ENCODE measurements around the gene CHGA.

Gene CHGA

DNA sequence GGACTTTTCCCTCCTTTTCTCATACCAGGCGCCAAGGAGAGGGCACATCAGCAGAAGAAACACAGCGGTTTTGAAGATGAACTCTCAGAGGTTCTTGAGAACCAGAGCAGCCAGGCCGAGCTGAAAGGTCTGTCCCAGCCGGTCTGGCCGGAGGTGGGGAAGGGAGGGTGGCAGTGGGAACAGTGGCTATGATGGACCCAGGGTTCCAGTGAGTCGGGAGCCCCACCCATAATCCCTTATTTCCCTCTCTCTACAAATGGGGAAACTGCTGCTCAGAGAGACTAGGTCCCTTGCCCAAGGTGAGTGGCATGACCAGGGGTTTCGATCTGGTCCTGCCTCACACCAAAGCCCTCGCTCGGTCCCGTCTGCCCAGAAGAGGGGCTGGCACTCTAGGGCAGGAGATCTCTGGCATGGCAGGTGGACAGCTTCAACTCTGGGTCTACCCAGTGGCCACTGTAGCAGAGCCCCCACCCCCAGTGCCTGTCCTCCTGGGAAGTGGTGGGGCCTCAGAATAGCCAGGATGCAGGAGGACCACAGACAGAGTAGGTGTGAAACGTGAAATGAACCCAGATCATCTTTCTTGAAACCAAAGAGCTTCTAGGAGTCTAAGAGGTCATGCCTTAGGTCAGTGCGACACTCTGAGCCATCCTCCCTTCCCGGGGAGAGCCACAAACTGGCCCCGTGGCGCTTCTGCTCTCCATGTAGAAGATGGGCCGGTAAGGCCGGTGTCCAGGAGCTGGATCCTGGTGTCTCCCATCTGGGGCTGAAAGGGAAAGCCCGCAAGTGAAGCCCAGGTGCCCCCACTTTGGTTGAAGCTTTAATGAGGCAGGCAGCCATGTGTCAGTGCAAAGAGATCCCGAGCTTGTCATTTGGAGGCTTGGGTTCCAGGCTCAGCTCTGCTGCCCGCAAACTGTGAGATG is 7.0 kb downstream of the CHGA start:
- Histone ChIP-seq H3K9ac (ENCODE audit: low read length in 5 of 5) (no peak overlapping the region), H3K27ac (ENCODE audit: low read depth, low read length) (no peak overlapping the region), H3K36me3 (ENCODE audit: control insufficient read depth in 5 of 5, insufficient read depth in 5 of 5, low read length in 5 of 5) (no peaks in the 10 kb centered on the region), H3K27me3 (ENCODE audit: control insufficient read depth in 5 of 5, insufficient read depth in 4 of 5, low read length in 5 of 5) (peaks cover 0 to 6% (median 0%) of the 10 kb centered on the region in 5 donors), H3K4me1 (ENCODE audit: control insufficient read depth in 5 of 5, insufficient read depth in 5 of 5, low read length in 5 of 5) (peaks cover 0 to 10% (median 0%) of the 10 kb centered on the region in 5 donors), H3K4me3 (ENCODE audit: low read depth in 1 of 5, low read length in 5 of 5) (no peak overlapping the region), H3K9me3 (ENCODE audit: control insufficient read depth in 5 of 5, low read length in 5 of 5) (no peaks in the 10 kb centered on the region)

GRCh38 chr14:92930737-92931602 is 8.0 kb downstream of the CHGA start:
- Histone ChIP-seq H3K27me3 (ENCODE audit: control insufficient read depth in 5 of 5, insufficient read depth in 4 of 5, low read length in 5 of 5) (peaks cover 0 to 2% (median 0%) of the 10 kb centered on the region in 5 donors), H3K9ac (ENCODE audit: low read length in 5 of 5) (no peak overlapping the region), H3K9me3 (ENCODE audit: control insufficient read depth in 5 of 5, low read length in 5 of 5) (no peaks in the 10 kb centered on the region), H3K27ac (ENCODE audit: low read depth, low read length) (no peak overlapping the region), H3K4me3 (ENCODE audit: low read depth in 1 of 5, low read length in 5 of 5) (no peak overlapping the region), H3K36me3 (ENCODE audit: control insufficient read depth in 5 of 5, insufficient read depth in 5 of 5, low read length in 5 of 5) (peaks cover 0 to 7% (median 4%) of the 10 kb centered on the region in 5 donors), H3K4me1 (ENCODE audit: control insufficient read depth in 5 of 5, insufficient read depth in 5 of 5, low read length in 5 of 5) (peaks cover 0 to 10% (median 0%) of the 10 kb centered on the region in 5 donors)

DNA sequence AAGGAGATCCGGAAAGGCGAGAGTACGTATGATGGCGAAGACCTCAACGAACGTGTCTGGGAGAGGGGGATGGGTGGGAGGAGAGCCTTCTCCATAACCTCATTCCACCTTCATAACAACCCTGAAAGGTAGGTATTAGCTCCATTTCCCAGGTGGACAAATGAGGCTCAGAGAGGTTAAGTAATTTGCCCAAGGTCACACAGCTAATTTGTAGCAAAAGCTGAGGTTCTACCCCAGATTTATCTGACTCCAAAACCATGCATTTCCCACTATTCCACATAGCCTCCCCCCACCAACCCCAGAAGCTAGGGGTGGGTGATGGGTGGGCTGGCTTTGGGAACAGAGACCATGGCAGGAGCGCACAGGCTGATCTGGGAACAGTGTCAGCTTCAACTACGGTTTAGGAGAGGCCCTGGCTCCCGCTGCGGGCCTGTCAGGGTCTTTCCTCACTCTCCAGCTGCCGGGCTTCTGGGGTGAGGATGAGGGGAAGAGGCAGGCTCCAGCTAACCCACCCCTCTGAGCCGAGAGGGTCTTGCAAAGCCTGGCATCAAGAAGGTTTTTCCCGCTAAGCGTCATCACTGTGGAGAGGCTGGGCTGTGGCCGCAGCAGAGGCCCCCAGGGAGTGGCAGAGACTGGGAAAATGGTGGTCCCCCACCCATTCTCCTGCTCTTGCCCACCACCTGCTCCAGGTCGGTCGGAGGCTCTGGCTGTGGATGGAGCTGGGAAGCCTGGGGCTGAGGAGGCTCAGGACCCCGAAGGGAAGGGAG is 8.9 kb downstream of the CHGA start:
- Histone ChIP-seq H3K4me1 (ENCODE audit: control insufficient read depth in 5 of 5, insufficient read depth in 5 of 5, low read length in 5 of 5) (peaks cover 0 to 10% (median 0%) of the 10 kb centered on the region in 5 donors), H3K27ac (ENCODE audit: low read depth, low read length) (no peak overlapping the region), H3K27me3 (ENCODE audit: control insufficient read depth in 5 of 5, insufficient read depth in 4 of 5, low read length in 5 of 5) (no peaks in the 10 kb centered on the region), H3K9ac (ENCODE audit: low read length in 5 of 5) (no peak overlapping the region), H3K9me3 (ENCODE audit: control insufficient read depth in 5 of 5, low read length in 5 of 5) (no peaks in the 10 kb centered on the region), H3K4me3 (ENCODE audit: low read depth in 1 of 5, low read length in 5 of 5) (no peak overlapping the region), H3K36me3 (ENCODE audit: control insufficient read depth in 5 of 5, insufficient read depth in 5 of 5, low read length in 5 of 5) (peaks cover 0 to 16% (median 13%) of the 10 kb centered on the region in 5 donors)

- Histone ChIP-seq H3K27ac (ENCODE audit: low read depth, low read length) (no peak overlapping the region), H3K27me3 (ENCODE audit: control insufficient read depth in 5 of 5, insufficient read depth in 4 of 5, low read length in 5 of 5) (no peaks in the 10 kb centered on the region), H3K9me3 (ENCODE audit: control insufficient read depth in 5 of 5, low read length in 5 of 5) (no peaks in the 10 kb centered on the region), H3K4me1 (ENCODE audit: control insufficient read depth in 5 of 5, insufficient read depth in 5 of 5, low read length in 5 of 5) (peaks cover 0 to 5% (median 0%) of the 10 kb centered on the region in 5 donors), H3K4me3 (ENCODE audit: low read depth in 1 of 5, low read length in 5 of 5) (no peak overlapping the region), H3K36me3 (ENCODE audit: control insufficient read depth in 5 of 5, insufficient read depth in 5 of 5, low read length in 5 of 5) (peaks cover 0 to 25% (median 20%) of the 10 kb centered on the region in 5 donors), H3K9ac (ENCODE audit: low read length in 5 of 5) (no peak overlapping the region)
These were observed 9.8 kb downstream of the CHGA start for GRCh38 chr14:92932448-92933395.

- no peak overlapping the region for H3K27ac ChIP-seq (ENCODE audit: low read depth, low read length)
- H3K9ac ChIP-seq (ENCODE audit: low read length in 5 of 5) = no peak overlapping the region
- H3K4me1 ChIP-seq (ENCODE audit: control insufficient read depth in 5 of 5, insufficient read depth in 5 of 5, low read length in 5 of 5) = peaks cover 0 to 3% (median 0%) of the 10 kb centered on the region in 5 donors
- H3K36me3 ChIP-seq (ENCODE audit: control insufficient read depth in 5 of 5, insufficient read depth in 5 of 5, low read length in 5 of 5) = peaks cover 0 to 25% (median 21%) of the 10 kb centered on the region in 5 donors
- no peaks in the 10 kb centered on the region for H3K27me3 ChIP-seq (ENCODE audit: control insufficient read depth in 5 of 5, insufficient read depth in 4 of 5, low read length in 5 of 5)
- no peak overlapping the region for H3K4me3 ChIP-seq (ENCODE audit: low read depth in 1 of 5, low read length in 5 of 5)
- H3K9me3 ChIP-seq (ENCODE audit: control insufficient read depth in 5 of 5, low read length in 5 of 5) = no peaks in the 10 kb centered on the region
These were observed 10.5 kb downstream of the CHGA start for GRCh38 chr14:92933481-92933880.

DNA sequence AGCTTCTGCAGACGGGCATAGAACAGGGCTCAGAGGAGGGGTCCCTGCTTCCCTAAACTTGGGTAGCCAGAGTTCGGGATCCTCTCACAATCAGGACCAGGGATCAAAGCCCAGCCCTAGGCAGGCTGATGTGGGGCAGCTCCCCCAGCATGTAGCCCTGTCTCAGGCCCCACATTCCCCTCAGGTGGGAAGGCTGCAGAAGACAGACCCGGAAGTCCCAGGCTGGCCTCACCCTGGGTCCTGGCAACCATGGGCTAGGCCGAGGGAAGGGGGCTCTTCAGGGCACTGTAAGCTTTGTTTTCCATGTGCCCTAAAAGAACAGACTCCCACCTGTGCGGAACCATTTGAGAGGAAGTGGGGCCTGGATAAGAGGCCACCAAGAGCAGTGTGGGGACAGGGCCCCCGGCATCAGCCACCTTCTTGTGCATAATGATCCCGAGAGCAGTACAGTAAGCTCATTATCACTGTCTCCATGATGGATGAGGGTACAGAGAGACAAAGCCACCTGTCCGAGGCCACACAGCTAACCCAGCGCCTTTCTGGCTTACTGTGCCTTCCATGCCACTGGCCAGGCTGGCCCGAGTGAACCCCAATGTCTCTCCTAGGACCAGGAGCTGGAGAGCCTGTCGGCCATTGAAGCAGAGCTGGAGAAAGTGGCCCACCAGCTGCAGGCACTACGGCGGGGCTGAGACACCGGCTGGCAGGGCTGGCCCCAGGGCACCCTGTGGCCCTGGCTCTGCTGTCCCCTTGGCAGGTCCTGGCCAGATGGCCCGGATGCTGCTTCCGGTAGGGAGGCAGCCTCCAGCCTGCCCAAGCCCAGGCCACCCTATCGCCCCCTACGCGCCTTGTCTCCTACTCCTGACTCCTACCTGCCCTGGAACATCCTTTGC is 11.5 kb downstream of the CHGA start:
- no peak overlapping the region for H3K9ac ChIP-seq (ENCODE audit: low read length in 5 of 5)
- no peaks in the 10 kb centered on the region for H3K9me3 ChIP-seq (ENCODE audit: control insufficient read depth in 5 of 5, low read length in 5 of 5)
- H3K27me3 ChIP-seq (ENCODE audit: control insufficient read depth in 5 of 5, insufficient read depth in 4 of 5, low read length in 5 of 5) = no peaks in the 10 kb centered on the region
- H3K4me1 ChIP-seq (ENCODE audit: control insufficient read depth in 5 of 5, insufficient read depth in 5 of 5, low read length in 5 of 5) = peaks cover 0 to 5% (median 0%) of the 10 kb centered on the region in 5 donors
- no peak overlapping the region for H3K4me3 ChIP-seq (ENCODE audit: low read depth in 1 of 5, low read length in 5 of 5)
- H3K27ac ChIP-seq (ENCODE audit: low read depth, low read length) = no peak overlapping the region
- H3K36me3 ChIP-seq (ENCODE audit: control insufficient read depth in 5 of 5, insufficient read depth in 5 of 5, low read length in 5 of 5) = peaks cover 0 to 33% (median 23%) of the 10 kb centered on the region in 5 donors

DNA sequence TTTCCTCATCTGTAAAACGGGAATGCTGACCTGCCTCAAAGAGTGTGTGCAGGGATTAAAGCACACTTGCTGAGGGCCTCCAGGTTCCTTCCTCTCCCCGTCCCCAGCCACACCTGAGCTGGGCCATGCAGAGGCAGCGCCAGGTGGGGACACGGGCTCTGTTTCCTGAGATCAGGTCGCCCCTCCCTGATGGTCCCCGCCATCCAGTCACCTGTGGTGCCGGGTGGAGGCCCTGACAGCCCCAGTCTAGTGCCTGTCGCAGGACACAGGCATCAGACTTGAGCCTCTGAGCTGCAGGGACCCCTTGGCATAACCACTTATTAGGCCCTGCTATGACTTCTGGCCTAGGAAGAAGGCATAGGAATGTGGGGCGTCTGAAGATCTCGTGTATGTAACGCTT is 12.5 kb downstream of the CHGA start:
- H3K4me3 ChIP-seq (ENCODE audit: low read depth in 1 of 5, low read length in 5 of 5) = no peak overlapping the region
- peaks cover 0 to 5% (median 0%) of the 10 kb centered on the region in 5 donors for H3K4me1 ChIP-seq (ENCODE audit: control insufficient read depth in 5 of 5, insufficient read depth in 5 of 5, low read length in 5 of 5)
- H3K36me3 ChIP-seq (ENCODE audit: control insufficient read depth in 5 of 5, insufficient read depth in 5 of 5, low read length in 5 of 5) = peaks cover 0 to 37% (median 24%) of the 10 kb centered on the region in 5 donors
- H3K9me3 ChIP-seq (ENCODE audit: control insufficient read depth in 5 of 5, low read length in 5 of 5) = no peaks in the 10 kb centered on the region
- H3K27me3 ChIP-seq (ENCODE audit: control insufficient read depth in 5 of 5, insufficient read depth in 4 of 5, low read length in 5 of 5) = no peaks in the 10 kb centered on the region
- H3K27ac ChIP-seq (ENCODE audit: low read depth, low read length) = no peak overlapping the region
- no peak overlapping the region for H3K9ac ChIP-seq (ENCODE audit: low read length in 5 of 5)

GRCh38 chr14:92936085-92936484 is 13.1 kb downstream of the CHGA start:
- Histone ChIP-seq H3K36me3 (ENCODE audit: control insufficient read depth in 5 of 5, insufficient read depth in 5 of 5, low read length in 5 of 5) (peaks cover 0 to 43% (median 29%) of the 10 kb centered on the region in 5 donors), H3K9ac (ENCODE audit: low read length in 5 of 5) (no peak overlapping the region), H3K4me1 (ENCODE audit: control insufficient read depth in 5 of 5, insufficient read depth in 5 of 5, low read length in 5 of 5) (peaks cover 0 to 5% (median 0%) of the 10 kb centered on the region in 5 donors), H3K9me3 (ENCODE audit: control insufficient read depth in 5 of 5, low read length in 5 of 5) (no peaks in the 10 kb centered on the region), H3K27me3 (ENCODE audit: control insufficient read depth in 5 of 5, insufficient read depth in 4 of 5, low read length in 5 of 5) (no peaks in the 10 kb centered on the region), H3K27ac (ENCODE audit: low read depth, low read length) (no peak overlapping the region), H3K4me3 (ENCODE audit: low read depth in 1 of 5, low read length in 5 of 5) (no peak overlapping the region)
